ENCODE data around the gene NUDCD3.

GRCh38 chr7:44520574-44520973 lies 30.1 kb upstream of the NUDCD3 start:
- no peak for TF ChIP-seq GATA2 (IDR thresholded peaks at IDR 0.05; ENCODE audit: low read depth, low read length)
- TF ChIP-seq GATA3 (IDR thresholded peaks at IDR 0.05; ENCODE audit: low read depth, low read length) = no peak
